Nephron (organoid): Measurements from ENCODE around the gene VPREB1.
"Not testable (repeated sequence)": the region's sequence is repeated elsewhere in the genome, so short reads cannot be mapped to it uniquely, and the experiment has no call there.

ENCODE experiments used
- H3K27ac Mint-ChIP-seq, 3 experiments: 2 replicates each; pipeline ENCODE4 v1.8.0; 2020; ENCODE audit warnings: mixed read lengths in 3 of 3, mild to moderate bottlenecking in 2 of 3, moderate library complexity in 1 of 3
- H3K27me3 Mint-ChIP-seq: 2 replicates; pipeline ENCODE4 v1.8.0; 2021; ENCODE audit warnings: low read depth, mild to moderate bottlenecking, moderate library complexity, mixed read lengths
- H3K36me3 Mint-ChIP-seq: 2 replicates; pipeline ENCODE4 v1.8.0; 2020; ENCODE audit warnings: low read depth, mixed read lengths
- H3K4me1 Mint-ChIP-seq: 2 replicates; pipeline ENCODE4 v1.8.0; 2020; ENCODE audit warnings: mixed read lengths
- H3K4me3 Mint-ChIP-seq, 3 experiments: 2 replicates each; pipeline ENCODE4 v1.8.0; 2020; ENCODE audit warnings: mild to moderate bottlenecking in 3 of 3, mixed read lengths in 3 of 3, moderate library complexity in 2 of 3
- H3K9me3 Mint-ChIP-seq: 2 replicates; pipeline ENCODE4 v1.8.0; 2020; ENCODE audit warnings: mixed read lengths
- CTCF ChIP-seq, 3 experiments: fragments of 200-600 bp; sonication (generic); IDR thresholded peaks; one replicate each; pipeline ENCODE4 v1.5.0; 2021; ENCODE audit warnings: antibody characterized with exemption in 3 of 3; ENCODE audit not compliant: unreplicated experiment in 3 of 3

VPREB1 gene

GRCh38 chr22:22246706-22247105 lies 2.1 kb downstream of the VPREB1 start:
- no peak for TF ChIP-seq CTCF (IDR thresholded peaks at IDR 0.05; ENCODE audit: unreplicated experiment in 3 of 3)
- no peaks in the 10 kb centered on the region for H3K36me3 Mint-ChIP-seq
- H3K4me3 Mint-ChIP-seq, result no peak overlapping the region
- H3K27me3 Mint-ChIP-seq, result peaks cover 64% of the 10 kb centered on the region
- H3K4me1 Mint-ChIP-seq, result peaks cover 6% of the 10 kb centered on the region
- H3K9me3 Mint-ChIP-seq, result no peaks in the 10 kb centered on the region
- H3K27ac Mint-ChIP-seq, result no peak overlapping the region

- H3K9me3 Mint-ChIP-seq, result no peaks in the 10 kb centered on the region
- peaks cover 6% of the 10 kb centered on the region for H3K4me1 Mint-ChIP-seq
- TF ChIP-seq CTCF (IDR thresholded peaks at IDR 0.05; ENCODE audit: unreplicated experiment in 3 of 3), result no peak
- no peaks in the 10 kb centered on the region for H3K36me3 Mint-ChIP-seq
- H3K27ac Mint-ChIP-seq, result no peak overlapping the region
- no peak overlapping the region for H3K4me3 Mint-ChIP-seq
- H3K27me3 Mint-ChIP-seq, result peaks cover 45% of the 10 kb centered on the region
Measured at GRCh38 chr22:22248878-22249277, 4.3 kb downstream of the VPREB1 start.

GRCh38 chr22:22250651-22251050 lies 6.1 kb downstream of the VPREB1 start:
- H3K4me3 Mint-ChIP-seq, H3K27ac Mint-ChIP-seq, H3K36me3 Mint-ChIP-seq, H3K4me1 Mint-ChIP-seq, H3K9me3 Mint-ChIP-seq: not testable (repeated sequence)
- H3K27me3 Mint-ChIP-seq, result peaks cover 39% of the 10 kb centered on the region

- H3K4me3 Mint-ChIP-seq, H3K4me1 Mint-ChIP-seq, H3K9me3 Mint-ChIP-seq, H3K27ac Mint-ChIP-seq, H3K36me3 Mint-ChIP-seq: not testable (repeated sequence)
- peaks cover 19% of the 10 kb centered on the region for H3K27me3 Mint-ChIP-seq
Measured at GRCh38 chr22:22256133-22256532, 11.5 kb downstream of the VPREB1 start.

GRCh38 chr22:22258597-22259415 lies 14.2 kb downstream of the VPREB1 start:
- H3K4me1 Mint-ChIP-seq, H3K36me3 Mint-ChIP-seq, H3K27ac Mint-ChIP-seq, H3K4me3 Mint-ChIP-seq, H3K9me3 Mint-ChIP-seq: not testable (repeated sequence)
- peaks cover 19% of the 10 kb centered on the region for H3K27me3 Mint-ChIP-seq

GRCh38 chr22:22260169-22260568 lies 15.6 kb downstream of the VPREB1 start:
- not testable (repeated sequence) for H3K4me1 Mint-ChIP-seq, H3K36me3 Mint-ChIP-seq, H3K9me3 Mint-ChIP-seq, H3K4me3 Mint-ChIP-seq, H3K27ac Mint-ChIP-seq
- peaks cover 14% of the 10 kb centered on the region for H3K27me3 Mint-ChIP-seq

- peaks cover 11% of the 10 kb centered on the region for H3K27me3 Mint-ChIP-seq
- not testable (repeated sequence) for H3K27ac Mint-ChIP-seq, H3K4me1 Mint-ChIP-seq, H3K9me3 Mint-ChIP-seq, H3K4me3 Mint-ChIP-seq, H3K36me3 Mint-ChIP-seq
Measured at GRCh38 chr22:22260586-22260985, 16.0 kb downstream of the VPREB1 start.

- H3K36me3 Mint-ChIP-seq, H3K4me3 Mint-ChIP-seq, H3K27me3 Mint-ChIP-seq, H3K9me3 Mint-ChIP-seq, H3K27ac Mint-ChIP-seq, H3K4me1 Mint-ChIP-seq: not testable (repeated sequence)
Measured at GRCh38 chr22:22262332-22263074, 17.9 kb downstream of the VPREB1 start.

- not testable (repeated sequence) for H3K27me3 Mint-ChIP-seq, H3K4me3 Mint-ChIP-seq, H3K9me3 Mint-ChIP-seq, H3K36me3 Mint-ChIP-seq, H3K4me1 Mint-ChIP-seq, H3K27ac Mint-ChIP-seq
Measured at GRCh38 chr22:22263823-22264222, 19.2 kb downstream of the VPREB1 start.

GRCh38 chr22:22270036-22270676 lies 25.6 kb downstream of the VPREB1 start:
- not testable (repeated sequence) for H3K27ac Mint-ChIP-seq, H3K36me3 Mint-ChIP-seq, H3K4me1 Mint-ChIP-seq, H3K9me3 Mint-ChIP-seq, H3K4me3 Mint-ChIP-seq, H3K27me3 Mint-ChIP-seq

GRCh38 chr22:22277423-22277822 lies 32.8 kb downstream of the VPREB1 start:
- not testable (repeated sequence) for H3K27me3 Mint-ChIP-seq, H3K36me3 Mint-ChIP-seq, H3K9me3 Mint-ChIP-seq, H3K4me1 Mint-ChIP-seq, H3K27ac Mint-ChIP-seq, H3K4me3 Mint-ChIP-seq

- not testable (repeated sequence) for H3K36me3 Mint-ChIP-seq, H3K27ac Mint-ChIP-seq, H3K4me3 Mint-ChIP-seq, H3K4me1 Mint-ChIP-seq, H3K9me3 Mint-ChIP-seq, H3K27me3 Mint-ChIP-seq
Measured at GRCh38 chr22:22284962-22285756, 40.6 kb downstream of the VPREB1 start.
